Measurements from ENCODE around the gene CLPTM1L.

The CLPTM1L gene

DNA sequence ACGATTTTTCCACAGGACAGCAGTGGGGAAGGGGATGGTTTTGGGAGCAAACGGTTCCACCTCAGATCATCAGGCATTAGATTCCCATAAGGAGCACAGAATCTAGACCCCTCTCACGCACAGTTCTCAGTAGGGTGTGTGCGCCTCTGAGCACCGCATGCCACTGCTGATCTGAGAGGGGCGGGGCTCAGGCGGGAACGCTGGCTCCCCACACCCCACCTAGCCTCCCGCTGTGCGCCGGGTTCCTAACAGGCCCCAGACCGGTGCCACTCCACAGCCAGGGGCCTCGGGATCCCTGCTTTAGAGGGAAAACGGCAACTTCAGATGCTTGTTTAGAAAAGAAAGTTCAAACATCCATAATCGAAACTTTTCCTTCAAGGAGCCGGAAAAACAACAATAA, 70.4 kb downstream of the CLPTM1L start:
- DNase-seq (ENCODE audit: low spot score) = no peak

DNA sequence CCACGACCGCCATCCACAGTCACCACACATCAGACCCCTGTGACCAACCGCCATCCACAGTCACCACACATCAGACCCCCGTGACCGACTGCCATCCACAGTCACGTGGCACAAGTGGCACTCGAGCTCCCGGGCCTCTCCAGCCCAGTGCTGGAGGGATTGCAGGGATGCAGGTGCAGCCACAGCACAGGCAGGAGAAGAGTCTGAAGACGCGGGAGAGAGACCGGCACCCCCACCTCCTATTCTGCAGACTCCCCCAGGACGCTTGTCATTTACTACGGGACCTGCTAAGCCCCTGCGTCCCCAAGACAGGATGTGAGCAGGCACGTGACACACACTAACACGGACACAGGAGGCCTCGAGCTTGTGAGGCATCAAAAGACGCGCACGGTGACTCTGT, 71.2 kb downstream of the CLPTM1L start:
- DNase-seq (ENCODE audit: low spot score) = no peak

DNA sequence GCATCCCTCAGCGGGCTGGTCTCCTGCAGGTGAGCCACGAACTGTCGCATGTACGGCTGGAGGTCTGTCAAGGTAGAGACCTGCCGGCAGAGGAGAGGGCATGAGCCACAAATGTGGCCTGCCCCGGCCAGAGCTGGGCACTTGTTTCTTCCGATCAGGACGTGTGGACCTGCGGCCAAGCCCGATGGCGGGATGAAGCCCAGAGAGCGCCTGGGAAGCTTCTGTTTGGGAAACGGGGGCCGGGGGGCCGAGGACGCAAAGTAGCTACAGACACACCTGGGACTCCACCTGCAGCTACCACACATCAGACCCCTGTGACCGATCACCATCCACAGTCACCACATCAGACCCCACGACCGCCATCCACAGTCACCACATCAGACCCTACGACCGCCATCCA, 72.7 kb downstream of the CLPTM1L start:
- no peak for DNase-seq (ENCODE audit: low spot score)

DNA sequence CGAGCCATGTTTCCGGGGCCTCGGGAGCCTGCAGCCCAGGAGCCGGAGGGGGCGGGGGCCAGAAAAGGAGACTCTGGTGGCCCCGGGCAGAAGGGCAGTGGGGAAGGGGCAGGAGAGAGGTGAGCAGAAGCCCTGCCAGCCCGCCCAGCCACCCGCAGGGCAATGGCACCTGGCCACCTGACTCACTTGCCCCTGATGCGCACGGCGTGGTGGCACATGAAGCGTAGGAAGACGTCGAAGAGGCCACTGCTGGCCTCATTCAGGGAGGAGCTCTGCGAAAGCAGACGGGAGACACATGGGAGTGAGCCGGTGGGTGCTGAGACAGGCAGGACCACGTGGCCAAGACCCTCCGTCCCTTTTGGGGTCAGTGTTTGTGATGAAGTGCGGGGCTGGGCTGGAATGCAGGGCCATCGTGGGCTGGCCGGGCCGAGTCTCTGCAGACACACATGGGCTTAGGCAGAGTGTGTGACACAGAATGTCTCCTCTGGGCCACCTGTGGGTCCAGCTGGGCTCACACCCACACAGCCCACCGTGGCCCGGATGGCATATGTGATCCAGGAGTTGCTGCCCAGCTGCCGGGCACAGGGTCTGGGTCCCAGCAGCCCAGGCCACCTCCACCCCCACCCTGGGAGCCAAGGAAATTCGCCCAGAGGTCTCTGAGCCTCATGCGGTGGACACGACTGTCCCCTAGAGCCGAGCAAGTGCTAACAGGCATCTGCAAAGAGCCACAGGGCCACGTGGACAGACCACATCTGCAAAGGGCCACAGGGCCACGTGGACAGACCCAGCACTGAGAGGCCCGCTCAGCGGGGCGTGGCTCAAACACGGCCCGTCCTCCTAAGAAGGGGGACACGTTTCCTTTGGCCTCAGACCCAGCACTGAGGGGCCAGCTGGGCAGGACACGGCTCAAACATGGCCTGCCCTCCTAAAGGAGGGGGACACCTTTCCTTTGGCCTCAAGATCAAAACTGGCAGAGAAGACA, 73.7 kb downstream of the CLPTM1L start:
- no peak for DNase-seq (ENCODE audit: low spot score)

DNA sequence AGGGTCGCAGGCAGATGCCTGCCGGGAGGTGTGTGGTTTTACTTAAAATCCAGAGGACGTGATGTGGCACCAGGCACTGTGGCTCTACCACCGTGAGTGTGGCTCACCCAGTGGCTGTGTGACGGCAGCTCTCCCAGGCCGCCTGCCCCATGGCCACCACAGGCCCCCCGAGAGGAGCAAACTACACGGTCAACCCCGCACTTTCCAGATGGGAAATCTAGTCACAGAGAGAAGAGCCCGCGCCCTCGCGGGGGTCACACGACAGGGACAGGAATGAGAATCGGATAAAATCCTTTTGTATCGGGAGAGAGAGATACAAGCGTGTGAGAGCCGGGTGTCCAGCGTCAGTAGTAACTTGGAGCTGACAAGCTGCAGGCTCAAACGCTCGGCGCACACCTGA, 74.5 kb downstream of the CLPTM1L start:
- no peak for DNase-seq (ENCODE audit: low spot score)

DNA sequence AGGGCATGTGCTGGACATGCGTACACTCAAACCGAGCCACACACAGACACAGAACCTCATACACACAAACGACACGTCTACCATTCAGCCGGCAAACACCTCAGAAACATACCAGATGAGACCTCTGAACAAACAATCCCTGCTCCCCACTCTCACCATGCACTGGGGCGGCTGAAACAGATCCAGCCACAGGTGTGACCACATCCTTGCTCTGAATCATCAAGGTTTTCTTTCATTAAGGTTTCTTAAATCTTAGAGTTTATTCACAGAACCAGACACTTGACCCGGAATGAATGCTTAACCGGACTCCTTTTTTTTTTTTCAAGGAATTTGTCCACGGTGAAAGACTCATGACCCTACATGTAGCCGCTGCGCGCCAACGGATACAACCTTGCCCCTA, 76.2 kb downstream of the CLPTM1L start:
- DNase-seq (ENCODE audit: low spot score) = peak; percentile 35

DNA sequence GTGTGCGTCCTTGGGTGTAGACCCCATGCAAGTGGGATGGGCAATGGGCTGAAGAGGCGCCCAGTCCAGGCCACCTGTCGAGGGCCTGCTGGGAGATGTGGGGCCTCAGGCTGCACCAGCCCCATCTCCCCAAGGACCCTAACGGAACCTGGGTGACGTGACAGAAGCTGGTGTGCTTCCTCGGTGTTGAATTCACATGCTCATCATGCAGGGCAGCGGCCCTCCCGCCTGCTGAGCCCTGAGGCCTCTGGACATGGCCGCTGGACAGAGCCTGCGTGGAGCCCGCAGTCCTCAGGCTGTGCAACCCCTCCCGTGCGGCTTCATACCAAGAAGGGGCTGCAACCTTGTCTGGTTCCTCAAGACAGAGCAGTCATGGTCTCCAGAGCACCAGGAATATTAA, 76.8 kb downstream of the CLPTM1L start:
- DNase-seq (ENCODE audit: low spot score) = no peak
